ENCODE data around the gene TCP1.

TCP1 gene

GRCh38 chr6:159789377-159790148, at the start of gene TCP1:
Gene TCP1, minus strand, starts transcription at chr6:159789602. Its CDS starts 134 bp downstream, at chr6:159789468.
- peak; percentile 99 for DNase-seq (ENCODE audit: low read depth)
- no peak for TF ChIP-seq CTCF (IDR thresholded peaks at IDR 0.05; ENCODE audit: control insufficient read depth, extremely low read depth, insufficient read depth)
- peak within 1 kb of the TSS; percentile 98 for H3K4me3 ChIP-seq (ENCODE audit: low read depth, low read length)

- no peak for TF ChIP-seq CTCF (IDR thresholded peaks at IDR 0.05; ENCODE audit: control insufficient read depth, extremely low read depth, insufficient read depth)
- no peak overlapping the region for H3K4me3 ChIP-seq (ENCODE audit: low read depth, low read length)
- DNase-seq (ENCODE audit: low read depth): no peak
Measured at GRCh38 chr6:159838020-159838744, 48.8 kb upstream of the TCP1 start.

- no peak overlapping the region for H3K4me3 ChIP-seq (ENCODE audit: low read depth, low read length)
- TF ChIP-seq CTCF (IDR thresholded peaks at IDR 0.05; ENCODE audit: control insufficient read depth, extremely low read depth, insufficient read depth): no peak
- no peak for DNase-seq (ENCODE audit: low read depth)
Measured at GRCh38 chr6:159837511-159837910, 48.1 kb upstream of the TCP1 start.

- no peak for DNase-seq (ENCODE audit: low read depth)
- no peak for TF ChIP-seq CTCF (IDR thresholded peaks at IDR 0.05; ENCODE audit: control insufficient read depth, extremely low read depth, insufficient read depth)
- no peak overlapping the region for H3K4me3 ChIP-seq (ENCODE audit: low read depth, low read length)
Measured at GRCh38 chr6:159836718-159837490, 47.5 kb upstream of the TCP1 start.

GRCh38 chr6:159833997-159834603, 44.7 kb upstream of the TCP1 start:
- no peak for DNase-seq (ENCODE audit: low read depth)
- no peak overlapping the region for H3K4me3 ChIP-seq (ENCODE audit: low read depth, low read length)
- no peak for TF ChIP-seq CTCF (IDR thresholded peaks at IDR 0.05; ENCODE audit: control insufficient read depth, extremely low read depth, insufficient read depth)

- no peak for DNase-seq (ENCODE audit: low read depth)
- no peak overlapping the region for H3K4me3 ChIP-seq (ENCODE audit: low read depth, low read length)
- TF ChIP-seq CTCF (IDR thresholded peaks at IDR 0.05; ENCODE audit: control insufficient read depth, extremely low read depth, insufficient read depth): no peak
Measured at GRCh38 chr6:159833556-159833955, 44.2 kb upstream of the TCP1 start.
